HPDE6-E6E7 (cell line): ENCODE measurements around the gene HAVCR1.
"Not testable (repeated sequence)": the region's sequence is repeated elsewhere in the genome, so short reads cannot be mapped to it uniquely, and the experiment has no call there.

Experiments used
- DNase-seq: peaks from one replicate; pipeline ENCODE4 v3.0.0; 2011; ENCODE audit warnings: missing footprints; ENCODE audit errors: extremely low spot score

The HAVCR1 gene

DNA sequence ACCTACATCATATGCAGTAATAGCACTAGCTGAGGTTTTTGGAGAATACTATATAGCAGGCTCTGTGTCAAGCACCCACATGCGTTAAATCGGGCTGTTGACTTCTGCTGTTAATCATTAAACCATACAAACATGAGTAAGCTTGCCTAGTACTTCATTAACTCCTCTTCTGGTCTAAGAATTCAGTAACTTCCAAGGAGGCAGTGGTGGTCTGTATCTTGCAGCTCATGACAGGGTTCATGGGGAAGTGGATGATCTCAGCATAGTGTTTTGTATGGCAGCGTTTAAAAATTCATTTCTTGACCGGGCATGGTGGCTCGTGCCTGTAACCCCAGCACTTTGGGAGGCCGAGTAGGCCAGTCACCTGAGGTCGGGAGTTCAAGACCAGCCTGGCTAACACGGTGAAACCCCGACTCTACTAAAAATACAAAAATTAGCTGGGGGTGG lies at the start of gene HAVCR1:
Gene HAVCR1, minus strand, starts transcription at position 24 of the 447 bp plus-strand sequence. CDS start 1,173 bp downstream, outside the sequence.
- DNase-seq = no peak

DNA sequence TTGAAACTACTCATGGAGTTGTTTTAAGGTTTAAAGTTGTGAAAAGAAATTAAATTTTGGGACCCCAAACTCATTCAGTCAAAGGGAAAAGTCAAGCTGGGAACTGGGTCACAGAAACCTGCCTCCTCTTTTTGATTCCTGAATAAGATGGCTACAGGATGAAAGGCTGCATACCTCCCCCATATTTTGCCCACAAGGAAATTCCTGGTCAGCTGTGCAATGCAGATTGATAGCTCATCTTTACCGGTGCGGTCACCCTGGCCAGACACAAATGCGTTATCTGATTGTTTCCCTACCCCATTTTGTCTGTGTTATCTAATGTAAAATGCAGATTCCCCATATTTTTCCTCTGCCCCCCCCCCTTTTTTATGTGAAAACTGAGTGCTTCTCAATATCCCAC lies 48.6 kb upstream of the HAVCR1 start:
- no peak for DNase-seq

DNA sequence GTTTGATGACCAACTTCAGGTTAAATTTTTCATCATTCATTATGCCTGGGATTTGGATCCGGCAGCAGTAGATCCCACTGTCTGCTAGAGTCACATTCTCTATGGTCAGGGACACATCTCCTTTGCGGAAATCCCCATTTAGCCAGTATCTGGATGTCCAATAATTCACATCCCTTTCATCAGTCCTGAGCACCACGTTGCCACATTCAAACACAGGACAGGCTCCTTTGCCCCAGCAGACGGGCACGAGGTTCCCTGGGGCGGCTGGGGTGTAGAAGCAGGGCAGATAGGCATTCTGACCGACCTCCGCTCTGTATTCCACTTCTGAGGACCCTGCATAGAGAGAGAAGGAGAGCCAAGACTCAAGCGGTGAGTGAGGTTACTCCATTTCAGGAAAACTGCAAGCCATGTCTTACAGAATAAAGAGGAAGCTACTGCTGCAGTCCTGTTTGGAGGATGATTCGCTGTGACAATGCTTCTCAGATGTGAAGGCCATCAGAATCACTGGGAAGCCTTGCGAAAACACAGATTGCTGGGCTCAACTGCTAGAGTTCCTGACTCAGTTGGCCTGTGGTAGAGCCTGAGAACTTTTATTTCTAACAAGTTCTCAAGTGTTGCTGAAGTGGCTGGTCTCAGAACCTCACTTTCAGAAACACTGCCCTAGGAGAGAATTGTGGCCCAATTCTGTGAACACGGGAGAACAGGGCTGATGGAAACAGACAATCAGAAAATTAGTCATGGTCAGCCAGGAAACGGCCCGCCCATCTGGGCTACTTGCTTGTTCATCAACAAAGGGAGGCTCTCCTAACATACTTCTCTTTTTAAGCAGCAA lies 47.9 kb upstream of the HAVCR1 start:
- no peak for DNase-seq

DNA sequence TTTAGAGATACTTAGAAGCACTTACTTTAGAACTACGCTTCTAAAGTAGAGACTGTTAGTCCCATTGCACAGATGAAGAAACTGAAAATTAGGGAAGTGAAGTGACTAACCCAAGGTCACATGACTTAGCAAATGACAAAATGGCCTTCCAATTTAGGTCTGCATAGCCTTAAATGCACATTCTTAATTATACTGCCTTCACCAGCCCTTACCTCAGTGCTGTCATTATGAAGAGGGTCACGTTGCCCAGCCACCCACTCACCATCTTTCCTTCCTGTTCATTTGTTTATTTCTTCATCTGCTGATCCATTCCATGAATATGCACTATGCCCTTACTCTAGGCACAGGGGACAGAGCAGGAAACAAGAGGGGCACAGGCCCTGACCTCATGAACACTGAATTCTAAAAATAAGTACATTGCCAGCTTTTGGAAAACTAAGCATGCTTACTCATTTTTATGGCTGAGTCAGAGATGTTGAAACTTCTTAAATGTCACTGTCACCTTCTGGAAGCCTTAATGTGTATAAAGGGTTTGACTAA lies 41.3 kb upstream of the HAVCR1 start:
- DNase-seq = no peak

DNA sequence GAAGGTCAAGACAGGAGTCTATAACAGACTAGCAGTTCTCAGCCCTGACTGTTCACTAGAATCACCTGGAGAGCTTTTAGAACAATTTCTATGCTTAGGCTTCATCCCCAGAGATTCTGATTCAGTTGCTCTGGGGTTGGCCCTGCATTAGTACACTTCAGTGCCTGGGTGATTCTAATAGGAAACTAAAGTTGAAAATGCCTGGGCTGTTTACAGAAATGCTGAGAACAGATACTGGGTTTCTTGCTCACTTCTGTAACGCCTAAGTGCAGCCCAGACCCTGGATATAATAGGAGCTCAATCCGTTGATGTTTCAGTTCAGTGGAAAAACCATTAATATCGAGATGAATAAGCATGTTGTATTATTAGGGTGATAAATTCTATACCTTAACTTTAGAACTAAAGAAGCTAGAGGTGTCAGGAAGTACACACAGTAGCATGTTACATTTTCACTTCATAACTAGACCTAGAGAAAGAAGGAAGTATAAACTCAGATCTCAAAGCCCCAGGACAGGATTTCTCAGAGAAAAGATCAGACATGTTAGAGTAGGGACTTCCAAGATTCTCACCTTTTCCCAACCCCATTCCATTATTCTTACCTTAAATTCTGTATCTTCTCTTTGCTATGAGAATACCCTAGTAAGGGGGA lies 29.6 kb upstream of the HAVCR1 start:
- DNase-seq = no peak

DNA sequence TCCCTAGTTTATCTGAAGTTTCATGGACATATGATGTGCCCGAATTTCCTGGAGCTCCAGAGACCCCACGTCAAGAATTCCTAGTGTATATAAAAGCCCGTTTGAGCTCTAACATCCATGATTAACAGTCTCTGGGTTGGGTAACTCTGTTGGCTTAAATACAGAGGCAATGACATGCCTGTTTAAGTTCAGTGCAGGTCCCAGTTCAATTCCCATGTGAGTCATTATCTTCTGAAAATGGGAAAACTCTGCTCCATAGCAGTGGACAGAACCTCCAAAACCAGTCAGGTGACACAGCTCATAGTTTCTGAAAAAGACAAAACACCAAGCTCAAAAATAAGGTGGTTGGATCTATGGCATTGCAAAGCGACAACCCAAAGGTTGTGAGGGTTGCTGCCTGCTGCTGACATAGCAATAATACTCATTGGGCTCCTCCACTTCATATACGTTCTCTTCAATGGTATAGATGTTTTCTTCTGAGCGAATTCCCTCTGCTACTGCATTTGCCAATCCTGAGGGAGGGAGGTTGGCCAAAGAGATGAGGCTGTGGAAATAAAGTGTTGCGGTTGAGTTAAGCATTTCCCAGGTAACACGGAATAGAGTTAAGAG lies 27.9 kb upstream of the HAVCR1 start:
- DNase-seq = no peak

DNA sequence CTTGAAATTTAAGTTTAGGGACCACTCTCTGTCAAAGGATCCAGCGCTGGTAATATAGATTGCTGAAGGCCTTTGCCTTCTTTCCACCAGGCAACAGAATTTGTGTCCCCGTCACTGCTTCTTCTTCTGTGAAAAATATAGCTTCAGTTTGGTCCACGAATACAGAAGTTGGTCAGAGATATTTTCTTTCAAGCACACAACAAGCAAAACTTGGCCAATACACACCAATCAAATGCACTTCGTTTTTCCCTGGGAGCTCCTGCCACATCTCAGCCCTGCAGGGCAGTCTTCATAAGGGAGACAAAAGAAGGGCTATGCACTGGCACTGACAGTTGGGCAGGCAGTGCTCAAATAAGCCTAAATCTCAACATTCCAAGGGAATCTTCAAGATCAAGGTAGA lies 27.0 kb upstream of the HAVCR1 start:
- DNase-seq = no peak

DNA sequence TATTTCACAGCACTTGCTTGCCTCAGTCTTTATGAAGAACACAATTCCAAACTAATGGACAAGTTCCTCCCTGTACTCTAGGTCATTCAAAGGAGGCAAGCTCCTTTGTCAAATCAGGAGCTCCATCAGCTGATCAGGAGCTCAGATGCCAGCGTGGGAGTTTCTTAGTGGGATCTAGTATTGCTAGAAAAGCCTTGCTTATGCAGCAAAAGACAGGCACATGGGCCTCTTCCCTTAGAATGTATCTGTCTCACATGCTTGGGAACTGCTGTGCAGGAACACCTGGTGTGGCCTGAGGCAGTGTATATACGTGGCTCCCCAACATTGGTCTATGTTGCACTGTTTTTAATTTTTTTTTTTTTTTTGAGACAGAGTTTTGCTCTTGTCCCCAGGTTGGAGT lies 21.4 kb upstream of the HAVCR1 start:
- no peak for DNase-seq

DNA sequence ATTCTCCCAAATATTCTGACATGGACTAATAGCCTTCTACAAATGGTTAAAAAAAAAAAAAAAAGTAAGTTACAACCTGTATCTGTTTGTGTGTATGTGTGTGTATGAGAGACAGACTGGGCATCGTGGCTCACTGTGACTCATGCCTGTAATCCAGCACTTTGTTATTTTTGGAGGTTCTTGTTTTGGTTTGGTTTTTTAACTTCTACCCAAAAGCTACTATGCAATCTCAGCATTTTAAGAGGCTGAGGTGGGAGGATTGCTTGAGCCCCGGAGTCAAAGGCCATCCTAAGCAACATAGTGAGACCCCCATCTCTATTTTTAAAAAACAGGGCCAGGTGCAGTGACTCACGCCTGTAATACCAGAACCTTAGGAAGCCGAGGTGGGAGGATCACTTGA lies 17.6 kb upstream of the HAVCR1 start:
- DNase-seq = no peak

DNA sequence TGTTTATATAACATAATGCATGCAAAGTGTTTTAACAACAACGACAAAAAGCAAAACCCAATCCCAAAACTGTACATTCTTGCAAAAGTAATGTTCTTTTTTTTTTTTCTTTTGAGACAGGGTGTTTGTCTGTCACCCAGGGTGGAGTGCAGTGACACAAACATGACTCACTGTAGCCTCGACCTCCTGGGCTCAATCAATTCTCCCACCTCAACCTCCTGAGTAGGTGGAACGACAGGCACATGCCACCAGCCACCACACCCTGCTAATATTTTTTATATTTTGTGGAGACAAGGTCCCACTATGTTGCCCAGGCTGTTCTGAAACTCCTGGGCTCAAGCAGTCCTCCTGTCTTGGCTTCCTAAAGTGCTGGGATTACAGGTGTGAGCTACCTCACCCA lies 13.6 kb upstream of the HAVCR1 start:
- DNase-seq = no peak

DNA sequence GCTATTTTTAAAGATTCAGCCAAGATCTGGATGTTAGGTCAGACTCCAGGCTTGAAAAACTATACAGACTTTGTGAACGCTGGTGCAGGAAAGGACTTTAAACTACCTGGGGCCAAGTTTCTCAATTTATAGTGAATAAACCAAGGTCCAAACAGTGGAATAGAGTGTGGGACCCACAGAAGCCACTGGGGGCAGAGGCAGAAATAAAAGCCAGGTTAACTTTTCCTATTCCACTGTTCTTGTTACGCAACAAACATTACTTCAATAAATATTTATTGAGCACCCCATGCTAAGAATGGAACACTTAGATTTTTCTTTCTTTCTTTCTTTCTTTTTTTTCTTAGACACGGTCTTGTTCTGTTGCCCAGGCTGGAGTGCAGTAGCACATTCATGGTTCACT lies 11.0 kb upstream of the HAVCR1 start:
- DNase-seq = no peak

DNA sequence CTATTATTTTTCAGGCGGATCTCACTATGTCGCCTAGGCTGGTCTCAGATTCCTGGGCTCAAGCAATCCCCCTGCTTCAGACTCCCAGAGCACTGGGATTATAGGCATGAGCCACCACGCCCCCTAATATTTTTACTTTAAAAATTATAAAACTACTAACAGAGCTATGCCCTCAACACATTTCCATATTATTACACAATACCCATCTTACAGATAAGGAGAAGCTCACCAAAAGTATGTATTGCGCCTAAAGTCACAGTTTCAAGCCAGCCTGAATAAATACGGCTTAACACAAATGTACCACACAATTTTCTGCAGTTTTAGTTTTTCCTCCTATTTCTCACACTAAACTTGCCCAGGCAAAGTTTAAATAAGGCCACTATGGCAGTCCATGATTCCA lies 9.9 kb upstream of the HAVCR1 start:
- no peak for DNase-seq

DNA sequence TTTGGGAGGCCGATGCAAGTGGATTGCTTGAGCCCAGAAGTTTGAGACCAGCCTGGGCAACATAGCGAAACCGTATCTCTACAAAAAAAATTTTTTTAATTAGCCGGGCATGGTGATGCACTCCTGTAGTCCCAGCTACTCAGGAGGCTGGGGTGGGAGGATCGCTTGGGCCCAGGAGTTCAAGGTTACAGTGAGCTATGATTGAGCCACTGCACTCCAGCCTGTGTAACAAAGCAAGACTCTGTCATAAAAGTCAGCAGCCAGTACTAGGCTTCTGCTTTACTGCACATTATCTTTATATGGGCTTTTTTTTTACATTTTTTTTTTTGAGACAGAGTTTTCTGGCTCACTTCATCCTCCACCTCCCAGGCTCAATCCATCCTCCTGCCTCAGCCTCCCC lies 9.4 kb upstream of the HAVCR1 start:
- no peak for DNase-seq

DNA sequence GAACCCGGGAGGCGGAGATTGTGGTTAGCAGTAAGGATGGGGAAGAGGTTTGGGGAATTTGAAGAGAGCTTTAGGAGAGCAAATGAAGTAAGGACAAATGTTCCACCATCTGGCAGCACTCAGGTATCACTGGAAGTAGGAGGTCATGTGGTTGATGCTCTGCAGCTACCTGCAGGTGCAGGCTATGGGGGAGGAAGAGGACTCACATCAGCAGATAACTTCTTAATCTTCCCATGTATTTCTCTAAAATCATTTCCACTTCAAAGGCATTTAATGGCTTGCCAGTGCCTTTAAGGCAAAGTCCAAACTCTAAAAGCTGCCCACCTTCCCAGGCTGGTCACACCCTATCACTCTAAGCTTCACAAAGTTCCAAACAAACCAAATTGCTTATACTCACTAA lies 8.1 kb upstream of the HAVCR1 start:
- no peak for DNase-seq

DNA sequence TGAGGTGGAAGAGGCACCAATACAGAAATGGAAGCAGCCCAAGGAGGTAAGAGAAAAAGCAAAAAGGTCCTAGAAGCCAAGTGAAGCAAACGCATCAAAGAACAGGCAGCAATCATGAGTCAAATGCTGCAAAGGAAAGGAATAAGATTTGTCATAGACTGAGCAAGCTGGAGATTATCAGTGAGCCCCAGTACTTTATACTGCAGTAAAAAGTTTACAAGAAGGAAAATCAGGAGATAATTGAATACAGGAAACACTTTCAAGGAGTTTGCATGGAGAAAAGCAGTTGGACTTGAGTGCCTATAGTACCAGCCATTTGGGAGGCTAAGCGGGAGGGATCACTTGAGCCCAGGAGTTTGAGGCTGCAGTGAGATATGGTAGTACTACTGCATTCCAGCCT lies 7.2 kb upstream of the HAVCR1 start:
- no peak for DNase-seq

DNA sequence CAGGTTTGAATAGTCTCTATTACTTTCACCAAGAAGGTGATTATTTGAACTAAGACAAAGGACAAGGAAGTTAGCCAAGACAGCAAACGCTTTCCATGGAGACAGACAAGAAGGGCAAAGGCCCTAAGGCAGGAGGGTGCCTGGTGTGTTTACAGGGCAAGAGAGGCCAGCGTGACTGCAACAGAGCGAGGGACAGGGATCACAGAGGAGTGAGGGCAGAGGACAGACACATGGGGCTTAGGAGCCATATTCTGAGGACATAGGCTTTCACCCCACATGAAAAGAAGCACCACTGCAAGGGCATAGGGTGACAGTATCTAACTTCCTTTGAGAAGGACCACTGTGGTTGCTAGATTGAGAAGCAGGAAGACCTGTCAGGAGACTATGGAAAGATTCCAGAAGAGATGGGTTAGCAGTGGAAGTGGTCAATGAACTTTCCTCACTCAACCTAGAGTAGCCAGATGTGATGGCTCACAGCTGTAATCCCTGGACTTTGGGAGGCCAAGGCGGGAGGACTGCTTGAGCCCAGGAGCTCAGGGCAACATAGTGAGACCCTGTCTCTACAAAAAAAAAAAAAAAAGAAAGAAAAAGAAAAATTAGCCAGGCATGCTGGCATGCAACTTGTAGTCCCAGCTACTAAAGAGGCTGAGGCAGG lies 5.0 kb upstream of the HAVCR1 start:
- no peak for DNase-seq

DNA sequence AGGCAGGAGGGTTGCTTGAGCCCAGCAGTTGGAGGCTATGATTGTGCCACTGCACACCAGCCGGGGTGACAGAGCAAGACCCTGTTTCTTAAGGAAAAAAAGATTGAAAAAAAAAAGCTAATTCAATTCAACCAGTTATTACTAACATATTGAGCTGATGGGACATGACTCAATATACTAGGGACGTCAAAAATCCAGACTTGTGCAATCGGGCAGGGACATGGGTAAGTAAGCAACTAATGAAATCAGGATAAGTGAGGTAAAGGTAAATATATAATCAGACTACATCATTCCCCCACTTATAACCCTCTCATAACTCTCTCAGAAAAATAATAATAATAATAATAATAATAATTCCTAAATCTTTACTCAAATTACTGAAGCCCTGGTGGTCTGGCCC lies 975 bp upstream of the HAVCR1 start:
- DNase-seq = no peak

DNA sequence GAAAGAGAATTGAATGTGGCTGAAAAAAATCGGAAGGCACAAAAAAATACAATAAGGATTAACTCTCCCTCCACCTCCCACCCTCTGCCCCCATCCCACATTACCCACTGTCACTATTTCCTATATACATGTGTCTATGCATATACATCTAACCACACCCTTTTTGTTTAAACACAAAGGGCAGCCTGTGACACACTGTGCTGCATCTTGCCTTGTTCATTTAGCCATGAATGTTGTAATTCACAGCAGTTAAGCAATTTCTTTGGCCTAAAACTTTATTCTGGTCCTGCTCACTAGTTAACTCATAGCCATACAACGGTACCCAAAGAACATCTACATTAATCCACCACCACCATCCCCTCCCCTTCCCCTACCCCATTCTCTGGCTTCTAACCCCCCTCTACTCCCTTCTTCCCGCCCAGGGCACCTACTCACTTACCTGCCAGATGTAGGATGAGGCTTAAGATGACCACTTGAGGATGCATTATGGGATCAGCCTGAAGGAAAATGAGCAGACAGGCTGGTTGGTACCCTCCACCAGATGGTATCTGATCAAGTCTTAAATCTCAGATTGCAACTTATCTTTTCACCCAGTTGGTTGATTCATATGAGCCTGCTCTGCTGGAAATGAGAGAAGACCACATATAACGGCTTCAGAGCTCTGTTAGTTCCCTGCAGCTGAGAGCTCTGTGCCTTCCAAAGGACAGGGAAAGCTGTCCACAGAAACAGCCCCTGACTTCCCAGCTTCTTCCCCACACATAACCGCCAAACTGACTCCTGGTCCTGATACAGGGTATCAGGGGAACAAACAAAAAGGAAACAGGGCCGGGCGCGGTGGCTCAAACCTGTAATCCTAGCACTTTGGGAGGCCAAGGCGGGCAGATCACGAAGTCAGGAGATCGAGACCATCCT lies 1.2 kb downstream of the HAVCR1 start:
- no peak for DNase-seq

DNA sequence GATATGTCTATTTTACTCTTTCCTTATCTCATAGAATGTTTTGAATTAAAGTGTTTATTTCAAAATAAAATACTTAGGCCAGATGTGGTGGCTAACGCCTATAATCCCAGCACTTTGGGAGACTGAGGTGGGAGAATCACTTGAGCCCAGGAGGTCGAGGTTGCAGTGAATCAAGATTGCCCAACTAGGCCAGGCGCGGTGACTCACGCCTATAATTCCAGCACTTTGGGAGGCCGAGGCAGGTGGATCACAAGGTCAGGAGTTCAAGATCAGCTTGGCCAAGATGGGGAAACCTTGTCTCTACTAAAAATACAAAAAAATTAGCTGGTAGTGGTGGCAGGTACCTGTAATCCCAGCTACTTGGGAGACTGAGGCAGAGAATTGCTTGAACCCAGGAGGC lies 2.1 kb downstream of the HAVCR1 start:
- not testable (repeated sequence) for DNase-seq

DNA sequence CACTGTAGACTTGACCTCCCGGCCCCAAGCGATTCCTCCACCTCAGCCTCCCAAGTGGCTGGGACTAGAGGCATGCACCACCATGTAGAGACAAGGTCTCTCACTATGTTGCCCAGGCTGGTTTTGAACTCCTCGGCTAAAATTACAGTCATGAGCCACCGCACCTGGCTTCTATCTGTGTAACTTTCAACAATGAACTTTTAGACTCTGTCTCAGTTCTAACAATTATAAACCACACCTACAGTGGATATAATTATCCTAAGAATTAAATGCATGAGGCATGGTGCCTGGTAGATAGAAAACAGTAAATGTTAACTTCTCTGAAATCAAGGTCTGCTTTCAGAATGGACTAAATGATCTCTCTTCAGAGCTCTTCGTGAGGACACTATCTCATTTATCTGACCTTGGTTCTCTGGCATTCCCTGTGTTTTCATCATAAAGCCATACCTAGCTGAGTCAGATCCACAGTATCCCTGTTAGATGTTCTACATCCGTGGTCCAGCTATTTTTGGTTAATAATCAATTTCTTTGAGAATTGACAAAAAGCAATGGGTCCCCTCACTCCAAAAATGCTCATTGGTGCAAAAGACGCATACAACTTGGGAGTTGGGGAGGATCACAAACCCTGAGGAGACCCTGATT lies 7.2 kb downstream of the HAVCR1 start:
- DNase-seq = no peak

DNA sequence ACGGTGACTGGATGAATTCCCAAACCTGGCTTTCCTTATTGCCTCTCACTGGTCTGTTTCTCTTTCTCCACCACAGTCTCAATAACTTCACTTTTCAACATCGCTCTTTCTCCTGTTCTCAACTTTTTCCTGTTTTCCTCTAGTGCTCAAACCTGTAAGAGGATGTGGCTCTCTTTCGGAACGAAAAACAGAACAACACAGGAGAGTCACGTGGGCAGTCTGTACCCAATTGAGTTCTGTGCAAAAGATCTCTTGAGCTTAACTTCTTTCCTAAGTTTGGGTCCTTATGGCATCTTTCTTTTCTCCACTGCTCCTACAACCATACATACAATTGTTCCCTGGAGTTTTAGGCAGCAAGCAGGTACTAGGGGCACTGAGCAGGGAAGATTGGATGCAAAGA lies 8.9 kb downstream of the HAVCR1 start:
- DNase-seq = no peak
